OCI-LY7 (cell line): ENCODE results near the gene UNC45B. TPM values are rescaled to one million over a fixed set of nuclear protein-coding genes. Genes with fewer than 3 reads are reported as not detected.

Source experiments
- BruUV-seq: library from RNA; stranded (reverse); fragments of 400-500 nt; replicated peaks from 2 replicates; lab custom pipeline; 2021; lab: Mats Ljungman, UMichigan
- CTCF ChIA-PET: fragments of 300-600 bp; sonication (Branson Sonifier 250); formaldehyde crosslinking; loops from one replicate; lab custom pipeline; 2022; ENCODE audit warnings: antibody characterized with exemption; ENCODE audit not compliant: unreplicated experiment; lab: Charles Lee
- POLR2A ChIA-PET: fragments of 300-600 bp; sonication (Branson Sonifier 250); formaldehyde crosslinking; loops from one replicate; lab custom pipeline; 2022; ENCODE audit warnings: antibody characterized with exemption; lab: Charles Lee
- DNase-seq: peaks from one replicate; pipeline ENCODE4 v3.0.0-alpha.2; 2015; ENCODE audit warnings: low spot score
- H2AFZ ChIP-seq: fragments of 200-600 bp; sonication (generic), shearing (Covaris generic); 2 replicates; pipeline ENCODE4 v1.6.1; 2014; ENCODE audit warnings: mild to moderate bottlenecking, antibody characterized with exemption, low read length, moderate library complexity
- H3K27ac ChIP-seq: fragments of 200-600 bp; sonication (generic); 2 replicates; pipeline ENCODE4 v1.5.1; 2014; ENCODE audit warnings: mixed run types, low read depth, mild to moderate bottlenecking, moderate library complexity, low read length, inconsistent platforms; ENCODE audit not compliant: poor library complexity, severe bottlenecking
- H3K36me3 ChIP-seq: fragments of 200-600 bp; sonication (generic); 2 replicates; pipeline ENCODE4 v1.6.1; 2014; ENCODE audit warnings: mild to moderate bottlenecking, antibody characterized with exemption, low read length, moderate library complexity, mixed read lengths; ENCODE audit not compliant: insufficient read depth
- H3K4me1 ChIP-seq: fragments of 200-600 bp; sonication (generic); 2 replicates; pipeline ENCODE4 v1.5.1; 2014; ENCODE audit warnings: mild to moderate bottlenecking, low read length; ENCODE audit not compliant: insufficient read depth, poor library complexity, severe bottlenecking
- H3K4me2 ChIP-seq: fragments of 200-600 bp; sonication (generic); 2 replicates; pipeline ENCODE4 v1.6.1; 2014; ENCODE audit warnings: mild to moderate bottlenecking, low read length
- H3K4me3 ChIP-seq: fragments of 200-600 bp; sonication (generic); 2 replicates; pipeline ENCODE4 v1.5.1; 2014; ENCODE audit warnings: mild to moderate bottlenecking, low read depth, low read length; ENCODE audit not compliant: poor library complexity, severe bottlenecking
- H3K79me2 ChIP-seq: fragments of 200-600 bp; sonication (generic); 2 replicates; pipeline ENCODE4 v1.6.1; 2016; ENCODE audit warnings: low read depth, mild to moderate bottlenecking, low read length, moderate library complexity, mixed read lengths; ENCODE audit not compliant: insufficient read depth
- H3K9me2 ChIP-seq: fragments of 200-600 bp; sonication (generic); 2 replicates; pipeline ENCODE4 v1.6.1; 2016; ENCODE audit warnings: mild to moderate bottlenecking, low read length, mixed read lengths; ENCODE audit not compliant: insufficient read depth
- H3K9me3 ChIP-seq: fragments of 200-600 bp; sonication (generic); 2 replicates; pipeline ENCODE4 v1.6.1; 2014; ENCODE audit warnings: mild to moderate bottlenecking, mixed run types, low read length, mixed read lengths
- H4K20me1 ChIP-seq: fragments of 200-600 bp; sonication (generic); 2 replicates; pipeline ENCODE4 v1.6.1; 2014; ENCODE audit warnings: mild to moderate bottlenecking, antibody characterized with exemption, low read length, moderate library complexity, mixed read lengths; ENCODE audit not compliant: insufficient read depth
- EZH2phosphoT487 ChIP-seq: fragments of 200-600 bp; sonication (generic); IDR thresholded peaks from 2 replicates; pipeline ENCODE4 v1.6.1; 2018; ENCODE audit warnings: low read depth, borderline replicate concordance, mild to moderate bottlenecking, mixed run types, antibody characterized with exemption, low read length, moderate library complexity, mixed read lengths
- intact Hi-C: fragments of 100-400 bp; cut with micrococcal nuclease; formaldehyde crosslinking; loops from one replicate; pipeline ENCODE4 v1.10.0; 2022; ENCODE audit not compliant: unreplicated experiment
- total RNA-seq, 2 experiments: library from RNA; depleted of rRNA in 1 of 2; stranded (reverse); fragments of >200 nt in 1 of 2; shearing (Covaris generic) in 1 of 2; gene quantifications; 2 replicates each; pipeline ENCODE4 v1.2.3, GENCODE V29; 2014 to 2022
- TF ChIP-seq, protein P1 (sequence below): fragments of 200-600 bp; sonication (generic); conservative IDR thresholded peaks from 2 replicates; pipeline ENCODE4 v1.5.1; 2014; ENCODE audit warnings: mild to moderate bottlenecking, antibody characterized with exemption, low read length, moderate library complexity, mixed read lengths

UNC45B gene
- total RNA-seq, 2 experiments from 2014 or later, result not detected

GRCh38 chr17:35235289-35235688 is 87.7 kb downstream of the UNC45B start:
- no peaks in the 10 kb centered on the region for H3K79me2 ChIP-seq
- no peaks in the 10 kb centered on the region for H3K4me1 ChIP-seq
- no peaks in the 10 kb centered on the region for H4K20me1 ChIP-seq
- no peak for DNase-seq
- H3K9me2 ChIP-seq, result no peaks in the 10 kb centered on the region
- H3K4me2 ChIP-seq, result no peak overlapping the region
- no peaks in the 10 kb centered on the region for H3K36me3 ChIP-seq
- no peak overlapping the region for H3K4me3 ChIP-seq
- intact Hi-C loops, result no loop called here
- POLR2A ChIA-PET, result no interaction called here
- CTCF ChIA-PET, result no interaction called here
- no peak overlapping the region for H3K27ac ChIP-seq
- no peak overlapping the region for H2AFZ ChIP-seq
- no peaks in the 10 kb centered on the region for H3K9me3 ChIP-seq
- no peak for TF ChIP-seq EZH2phosphoT487
- TF ChIP-seq, protein P1, sequence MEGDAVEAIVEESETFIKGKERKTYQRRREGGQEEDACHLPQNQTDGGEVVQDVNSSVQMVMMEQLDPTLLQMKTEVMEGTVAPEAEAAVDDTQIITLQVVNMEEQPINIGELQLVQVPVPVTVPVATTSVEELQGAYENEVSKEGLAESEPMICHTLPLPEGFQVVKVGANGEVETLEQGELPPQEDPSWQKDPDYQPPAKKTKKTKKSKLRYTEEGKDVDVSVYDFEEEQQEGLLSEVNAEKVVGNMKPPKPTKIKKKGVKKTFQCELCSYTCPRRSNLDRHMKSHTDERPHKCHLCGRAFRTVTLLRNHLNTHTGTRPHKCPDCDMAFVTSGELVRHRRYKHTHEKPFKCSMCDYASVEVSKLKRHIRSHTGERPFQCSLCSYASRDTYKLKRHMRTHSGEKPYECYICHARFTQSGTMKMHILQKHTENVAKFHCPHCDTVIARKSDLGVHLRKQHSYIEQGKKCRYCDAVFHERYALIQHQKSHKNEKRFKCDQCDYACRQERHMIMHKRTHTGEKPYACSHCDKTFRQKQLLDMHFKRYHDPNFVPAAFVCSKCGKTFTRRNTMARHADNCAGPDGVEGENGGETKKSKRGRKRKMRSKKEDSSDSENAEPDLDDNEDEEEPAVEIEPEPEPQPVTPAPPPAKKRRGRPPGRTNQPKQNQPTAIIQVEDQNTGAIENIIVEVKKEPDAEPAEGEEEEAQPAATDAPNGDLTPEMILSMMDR, result no peak
- no TSS peak for BruUV-seq

DNA sequence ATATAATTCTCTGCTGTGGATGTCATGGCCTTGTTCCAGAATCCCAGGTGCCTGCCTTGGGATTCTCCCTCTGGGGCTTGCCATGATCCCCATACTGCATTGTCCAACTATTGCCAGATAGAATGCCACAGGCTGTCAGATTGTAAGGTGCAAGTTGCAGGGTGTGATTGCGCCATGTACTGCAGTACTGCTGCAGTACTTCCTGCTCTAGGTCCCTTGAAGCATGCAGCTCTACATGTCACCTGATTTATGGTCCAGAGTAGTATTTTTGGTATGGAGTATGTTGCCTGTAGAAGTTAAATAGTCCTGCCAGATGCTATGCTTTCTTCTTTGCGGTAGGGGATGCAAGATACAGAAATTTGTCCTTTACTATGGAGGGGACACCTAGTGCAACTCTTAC is 88.3 kb downstream of the UNC45B start:
- TF ChIP-seq, protein P1, result no peak
- no peak for TF ChIP-seq EZH2phosphoT487

DNA sequence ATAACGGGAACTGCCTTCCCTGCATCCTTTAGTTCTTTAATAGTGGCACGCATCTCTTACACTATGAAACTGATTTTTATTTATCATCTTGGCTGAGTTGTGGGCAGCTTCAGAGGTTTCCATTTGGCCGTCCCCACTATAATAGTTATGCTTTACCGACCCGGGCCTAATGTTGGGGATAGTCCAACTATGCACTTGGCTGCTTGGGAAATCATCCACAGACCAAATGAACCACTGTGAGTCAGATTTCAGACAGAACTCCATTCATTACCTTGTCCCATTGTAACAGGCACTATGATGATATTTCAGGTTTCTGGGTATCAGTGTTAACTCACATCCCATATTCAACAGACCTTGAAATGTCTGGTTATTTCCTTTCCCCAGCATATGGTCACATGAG is 89.2 kb downstream of the UNC45B start:
- H4K20me1 ChIP-seq, result no peaks in the 10 kb centered on the region
- intact Hi-C loops, result no loop called here
- no peaks in the 10 kb centered on the region for H3K9me3 ChIP-seq
- H3K4me1 ChIP-seq, result peaks cover 2% of the 10 kb centered on the region
- no peaks in the 10 kb centered on the region for H3K9me2 ChIP-seq
- no peak overlapping the region for H2AFZ ChIP-seq
- no peak overlapping the region for H3K27ac ChIP-seq
- H3K79me2 ChIP-seq, result no peaks in the 10 kb centered on the region
- POLR2A ChIA-PET, result no interaction called here
- H3K4me2 ChIP-seq, result no peak overlapping the region
- no peak overlapping the region for H3K4me3 ChIP-seq
- no peak for DNase-seq
- no peak for TF ChIP-seq EZH2phosphoT487
- TF ChIP-seq, protein P1, result no peak
- CTCF ChIA-PET, result no interaction called here
- H3K36me3 ChIP-seq, result no peaks in the 10 kb centered on the region
- BruUV-seq, result no TSS peak

More for the DNA sequence above, 88.3 kb downstream of the UNC45B start:
- H3K9me2 ChIP-seq, result no peaks in the 10 kb centered on the region
- POLR2A ChIA-PET, result no interaction called here
- no peaks in the 10 kb centered on the region for H3K36me3 ChIP-seq
- CTCF ChIA-PET, result no interaction called here
- no peak overlapping the region for H3K4me2 ChIP-seq
- H3K27ac ChIP-seq, result no peak overlapping the region
- H3K4me1 ChIP-seq, result no peaks in the 10 kb centered on the region
- H2AFZ ChIP-seq, result no peak overlapping the region
- BruUV-seq, result no TSS peak
- no peaks in the 10 kb centered on the region for H3K9me3 ChIP-seq
- intact Hi-C loops, result no loop called here
- H4K20me1 ChIP-seq, result no peaks in the 10 kb centered on the region
- no peaks in the 10 kb centered on the region for H3K79me2 ChIP-seq
- H3K4me3 ChIP-seq, result no peak overlapping the region
- DNase-seq, result no peak
